SK-N-SH treated with all-trans-retinoic acid at 6 μM for 48 hours (cell line): ENCODE data around the gene KCNIP4.

Experiments
- ATAC-seq: fragments of 200-7000 bp; cut with Tn5 transposase; 3 replicates; pipeline ENCODE4 v1.9.1; 2020; ENCODE audit warnings: mild to moderate bottlenecking, moderate library complexity
- ARNTL ChIP-seq: fragments of 450-650 bp; formaldehyde crosslinking; IDR thresholded peaks from 2 replicates; pipeline ENCODE4 v1.5.0; 2020; ENCODE audit warnings: low read depth, mild to moderate bottlenecking, moderate library complexity, borderline replicate concordance
- BACH2 ChIP-seq: fragments of 250-450 bp; sonication (Bioruptor Pico); IDR thresholded peaks from 2 replicates; pipeline ENCODE4 v1.9.0; 2021; ENCODE audit warnings: mild to moderate bottlenecking, borderline replicate concordance
- CSDC2 ChIP-seq: fragments of 250-450 bp; sonication (Bioruptor Pico); IDR thresholded peaks from 2 replicates; pipeline ENCODE4 v1.5.0; 2020; ENCODE audit warnings: mild to moderate bottlenecking, moderate library complexity
- ESRRG ChIP-seq: fragments of 250-450 bp; sonication (Bioruptor Pico); IDR thresholded peaks from 2 replicates; pipeline ENCODE4 v1.6.1; 2021; ENCODE audit warnings: mild to moderate bottlenecking
- GLIS3 ChIP-seq: fragments of 250-450 bp; sonication (Bioruptor Pico); IDR thresholded peaks from 2 replicates; pipeline ENCODE4 v1.5.0; 2020; ENCODE audit warnings: mild to moderate bottlenecking, moderate library complexity
- ISL1 ChIP-seq: fragments of 250-450 bp; sonication (Bioruptor Pico); IDR thresholded peaks from 2 replicates; pipeline ENCODE4 v2.1.2; 2022; ENCODE audit warnings: mild to moderate bottlenecking, moderate library complexity
- OSR1 ChIP-seq: fragments of 250-450 bp; sonication (Bioruptor Pico); IDR thresholded peaks from 2 replicates; pipeline ENCODE4 v1.8.0; 2022; ENCODE audit warnings: moderate library complexity, mild to moderate bottlenecking, inconsistent platforms
- PPARA ChIP-seq: fragments of 250-450 bp; sonication (Bioruptor Pico); IDR thresholded peaks from 2 replicates; pipeline ENCODE4 v1.5.0; 2020; ENCODE audit warnings: mild to moderate bottlenecking, borderline replicate concordance
- RARB ChIP-seq: fragments of 250-450 bp; sonication (Bioruptor Pico); IDR thresholded peaks from 2 replicates; pipeline ENCODE4 v1.8.0; 2021; ENCODE audit warnings: mild to moderate bottlenecking, moderate library complexity
- SNAI2 ChIP-seq: fragments of 250-450 bp; sonication (Bioruptor Pico); IDR thresholded peaks from 2 replicates; pipeline ENCODE4 v1.5.0; 2020; ENCODE audit warnings: mild to moderate bottlenecking, moderate library complexity
- TCF4 ChIP-seq: fragments of 250-450 bp; sonication (Bioruptor Pico); IDR thresholded peaks from 2 replicates; pipeline ENCODE4 v1.8.0; 2021; ENCODE audit warnings: mild to moderate bottlenecking, moderate library complexity, borderline replicate concordance
- TOX ChIP-seq: fragments of 250-450 bp; sonication (Bioruptor Pico); IDR thresholded peaks from 2 replicates; pipeline ENCODE4 v1.8.0; 2021; ENCODE audit warnings: mild to moderate bottlenecking, moderate library complexity, borderline replicate concordance
- ZC3H10 ChIP-seq: fragments of 250-450 bp; sonication (Bioruptor Pico); IDR thresholded peaks from 2 replicates; pipeline ENCODE4 v1.5.1; 2021; ENCODE audit warnings: mild to moderate bottlenecking, moderate library complexity
- ZFP3 ChIP-seq: fragments of 250-450 bp; sonication (Bioruptor Pico); IDR thresholded peaks from 2 replicates; pipeline ENCODE4 v1.5.0; 2020; ENCODE audit warnings: mild to moderate bottlenecking, moderate library complexity
- ZFP30 ChIP-seq: fragments of 450-650 bp; formaldehyde crosslinking; IDR thresholded peaks from 2 replicates; pipeline ENCODE4 v1.5.0; 2022; ENCODE audit warnings: mild to moderate bottlenecking, moderate library complexity
- ZNF70 ChIP-seq: fragments of 450-650 bp; formaldehyde crosslinking; IDR thresholded peaks from 2 replicates; pipeline ENCODE4 v1.5.0; 2020; ENCODE audit warnings: mild to moderate bottlenecking, moderate library complexity
- ZNF8 ChIP-seq: fragments of 450-650 bp; formaldehyde crosslinking; IDR thresholded peaks from 2 replicates; pipeline ENCODE4 v1.5.0; 2020; ENCODE audit warnings: mild to moderate bottlenecking, moderate library complexity
- TF ChIP-seq, protein P1 (sequence below): fragments of 250-450 bp; sonication (Bioruptor Pico); IDR thresholded peaks from 2 replicates; pipeline ENCODE4 v1.5.1; 2021; ENCODE audit warnings: mild to moderate bottlenecking, moderate library complexity
- TF ChIP-seq, protein P2 (sequence below): fragments of 250-450 bp; sonication (Bioruptor Pico); IDR thresholded peaks from 2 replicates; pipeline ENCODE4 v1.5.0; 2020; ENCODE audit warnings: mild to moderate bottlenecking, moderate library complexity
- TF ChIP-seq, protein P3 (sequence below): fragments of 250-450 bp; sonication (Bioruptor Pico); IDR thresholded peaks from 2 replicates; pipeline ENCODE4 v1.8.0; 2020; ENCODE audit warnings: mild to moderate bottlenecking, moderate library complexity, borderline replicate concordance
- TF ChIP-seq, protein P4 (sequence below): fragments of 250-450 bp; sonication (Bioruptor Pico); IDR thresholded peaks from 2 replicates; pipeline ENCODE4 v1.5.1; 2020; ENCODE audit warnings: low read depth, mild to moderate bottlenecking, moderate library complexity

KCNIP4 gene

GRCh38 chr4:21901281-21901680, 47.3 kb downstream of the KCNIP4 start:
- no peak for ATAC-seq
- TF ChIP-seq OSR1 (CRISPR knock-in tag), result no peak
- no peak for TF ChIP-seq ESRRG (CRISPR knock-in tag)
- TF ChIP-seq ISL1, result no peak
- TF ChIP-seq ZNF70 (CRISPR knock-in tag), result no peak
- TF ChIP-seq GLIS3 (CRISPR knock-in tag), result no peak
- no peak for TF ChIP-seq TCF4
- TF ChIP-seq, protein P1, sequence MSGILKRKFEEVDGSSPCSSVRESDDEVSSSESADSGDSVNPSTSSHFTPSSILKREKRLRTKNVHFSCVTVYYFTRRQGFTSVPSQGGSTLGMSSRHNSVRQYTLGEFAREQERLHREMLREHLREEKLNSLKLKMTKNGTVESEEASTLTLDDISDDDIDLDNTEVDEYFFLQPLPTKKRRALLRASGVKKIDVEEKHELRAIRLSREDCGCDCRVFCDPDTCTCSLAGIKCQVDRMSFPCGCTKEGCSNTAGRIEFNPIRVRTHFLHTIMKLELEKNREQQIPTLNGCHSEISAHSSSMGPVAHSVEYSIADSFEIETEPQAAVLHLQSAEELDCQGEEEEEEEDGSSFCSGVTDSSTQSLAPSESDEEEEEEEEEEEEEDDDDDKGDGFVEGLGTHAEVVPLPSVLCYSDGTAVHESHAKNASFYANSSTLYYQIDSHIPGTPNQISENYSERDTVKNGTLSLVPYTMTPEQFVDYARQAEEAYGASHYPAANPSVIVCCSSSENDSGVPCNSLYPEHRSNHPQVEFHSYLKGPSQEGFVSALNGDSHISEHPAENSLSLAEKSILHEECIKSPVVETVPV (CRISPR knock-in tag), result no peak
- TF ChIP-seq TOX (CRISPR knock-in tag), result no peak
- no peak for TF ChIP-seq ZNF8 (CRISPR knock-in tag)
- TF ChIP-seq, all 23 proteins: peak for 0

GRCh38 chr4:21900211-21900610, 48.4 kb downstream of the KCNIP4 start:
- no peak for ATAC-seq
- no peak for TF ChIP-seq ZFP30
- no peak for TF ChIP-seq CSDC2 (CRISPR knock-in tag)
- TF ChIP-seq TCF4, result no peak
- no peak for TF ChIP-seq SNAI2 (CRISPR knock-in tag)
- TF ChIP-seq RARB (CRISPR knock-in tag), result no peak
- TF ChIP-seq ESRRG (CRISPR knock-in tag), result no peak
- no peak for TF ChIP-seq PPARA (CRISPR knock-in tag)
- no peak for TF ChIP-seq ZNF70 (CRISPR knock-in tag)
- no peak for TF ChIP-seq GLIS3 (CRISPR knock-in tag)
- TF ChIP-seq ISL1, result no peak
- TF ChIP-seq, protein P1 (CRISPR knock-in tag), result no peak
- TF ChIP-seq ZNF8 (CRISPR knock-in tag), result no peak
- TF ChIP-seq TOX (CRISPR knock-in tag), result no peak
- TF ChIP-seq, all 23 proteins: peak for 0

GRCh38 chr4:21898101-21898500, 50.5 kb downstream of the KCNIP4 start:
- TF ChIP-seq ISL1, result no peak
- TF ChIP-seq, protein P2, sequence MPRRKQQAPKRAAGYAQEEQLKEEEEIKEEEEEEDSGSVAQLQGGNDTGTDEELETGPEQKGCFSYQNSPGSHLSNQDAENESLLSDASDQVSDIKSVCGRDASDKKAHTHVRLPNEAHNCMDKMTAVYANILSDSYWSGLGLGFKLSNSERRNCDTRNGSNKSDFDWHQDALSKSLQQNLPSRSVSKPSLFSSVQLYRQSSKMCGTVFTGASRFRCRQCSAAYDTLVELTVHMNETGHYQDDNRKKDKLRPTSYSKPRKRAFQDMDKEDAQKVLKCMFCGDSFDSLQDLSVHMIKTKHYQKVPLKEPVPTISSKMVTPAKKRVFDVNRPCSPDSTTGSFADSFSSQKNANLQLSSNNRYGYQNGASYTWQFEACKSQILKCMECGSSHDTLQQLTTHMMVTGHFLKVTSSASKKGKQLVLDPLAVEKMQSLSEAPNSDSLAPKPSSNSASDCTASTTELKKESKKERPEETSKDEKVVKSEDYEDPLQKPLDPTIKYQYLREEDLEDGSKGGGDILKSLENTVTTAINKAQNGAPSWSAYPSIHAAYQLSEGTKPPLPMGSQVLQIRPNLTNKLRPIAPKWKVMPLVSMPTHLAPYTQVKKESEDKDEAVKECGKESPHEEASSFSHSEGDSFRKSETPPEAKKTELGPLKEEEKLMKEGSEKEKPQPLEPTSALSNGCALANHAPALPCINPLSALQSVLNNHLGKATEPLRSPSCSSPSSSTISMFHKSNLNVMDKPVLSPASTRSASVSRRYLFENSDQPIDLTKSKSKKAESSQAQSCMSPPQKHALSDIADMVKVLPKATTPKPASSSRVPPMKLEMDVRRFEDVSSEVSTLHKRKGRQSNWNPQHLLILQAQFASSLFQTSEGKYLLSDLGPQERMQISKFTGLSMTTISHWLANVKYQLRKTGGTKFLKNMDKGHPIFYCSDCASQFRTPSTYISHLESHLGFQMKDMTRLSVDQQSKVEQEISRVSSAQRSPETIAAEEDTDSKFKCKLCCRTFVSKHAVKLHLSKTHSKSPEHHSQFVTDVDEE (CRISPR knock-in tag), result no peak
- no peak for TF ChIP-seq TCF4
- TF ChIP-seq ZFP30, result no peak
- no peak for TF ChIP-seq RARB (CRISPR knock-in tag)
- TF ChIP-seq, protein P3, sequence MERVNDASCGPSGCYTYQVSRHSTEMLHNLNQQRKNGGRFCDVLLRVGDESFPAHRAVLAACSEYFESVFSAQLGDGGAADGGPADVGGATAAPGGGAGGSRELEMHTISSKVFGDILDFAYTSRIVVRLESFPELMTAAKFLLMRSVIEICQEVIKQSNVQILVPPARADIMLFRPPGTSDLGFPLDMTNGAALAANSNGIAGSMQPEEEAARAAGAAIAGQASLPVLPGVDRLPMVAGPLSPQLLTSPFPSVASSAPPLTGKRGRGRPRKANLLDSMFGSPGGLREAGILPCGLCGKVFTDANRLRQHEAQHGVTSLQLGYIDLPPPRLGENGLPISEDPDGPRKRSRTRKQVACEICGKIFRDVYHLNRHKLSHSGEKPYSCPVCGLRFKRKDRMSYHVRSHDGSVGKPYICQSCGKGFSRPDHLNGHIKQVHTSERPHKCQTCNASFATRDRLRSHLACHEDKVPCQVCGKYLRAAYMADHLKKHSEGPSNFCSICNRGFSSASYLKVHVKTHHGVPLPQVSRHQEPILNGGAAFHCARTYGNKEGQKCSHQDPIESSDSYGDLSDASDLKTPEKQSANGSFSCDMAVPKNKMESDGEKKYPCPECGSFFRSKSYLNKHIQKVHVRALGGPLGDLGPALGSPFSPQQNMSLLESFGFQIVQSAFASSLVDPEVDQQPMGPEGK (CRISPR knock-in tag), result no peak
- TF ChIP-seq, protein P4, sequence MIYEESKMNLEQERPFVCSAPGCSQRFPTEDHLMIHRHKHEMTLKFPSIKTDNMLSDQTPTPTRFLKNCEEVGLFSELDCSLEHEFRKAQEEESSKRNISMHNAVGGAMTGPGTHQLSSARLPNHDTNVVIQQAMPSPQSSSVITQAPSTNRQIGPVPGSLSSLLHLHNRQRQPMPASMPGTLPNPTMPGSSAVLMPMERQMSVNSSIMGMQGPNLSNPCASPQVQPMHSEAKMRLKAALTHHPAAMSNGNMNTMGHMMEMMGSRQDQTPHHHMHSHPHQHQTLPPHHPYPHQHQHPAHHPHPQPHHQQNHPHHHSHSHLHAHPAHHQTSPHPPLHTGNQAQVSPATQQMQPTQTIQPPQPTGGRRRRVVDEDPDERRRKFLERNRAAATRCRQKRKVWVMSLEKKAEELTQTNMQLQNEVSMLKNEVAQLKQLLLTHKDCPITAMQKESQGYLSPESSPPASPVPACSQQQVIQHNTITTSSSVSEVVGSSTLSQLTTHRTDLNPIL (CRISPR knock-in tag), result no peak
- TF ChIP-seq TOX (CRISPR knock-in tag), result no peak
- ATAC-seq, result no peak

DNA sequence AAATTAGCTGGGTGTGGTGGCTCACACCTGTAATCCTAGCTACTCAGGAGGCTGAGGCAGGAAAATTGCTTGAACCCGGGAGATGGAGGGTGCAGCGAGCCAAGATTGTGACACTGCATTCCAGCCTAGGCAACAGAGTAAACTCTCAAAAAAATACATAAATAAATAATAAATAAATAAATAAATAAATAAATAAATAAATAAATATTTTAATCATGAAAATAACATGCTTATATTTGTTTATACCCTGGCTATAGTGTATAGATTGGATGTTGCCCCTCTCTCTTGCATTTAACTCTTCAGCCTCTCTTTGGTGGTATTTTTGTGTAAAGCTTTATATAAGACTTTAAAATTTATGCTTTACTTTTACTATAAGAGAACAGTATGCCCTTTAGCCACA, 51.8 kb downstream of the KCNIP4 start:
- no peak for ATAC-seq
- TF ChIP-seq, protein P1 (CRISPR knock-in tag), result no peak
- TF ChIP-seq RARB (CRISPR knock-in tag) (no peak), TOX (CRISPR knock-in tag) (no peak), BACH2 (no peak), CSDC2 (CRISPR knock-in tag) (no peak), ARNTL (no peak), ZFP3 (CRISPR knock-in tag) (no peak), ZFP30 (no peak), PPARA (CRISPR knock-in tag) (no peak), ZC3H10 (no peak), ZNF70 (CRISPR knock-in tag) (no peak)
- TF ChIP-seq, protein P3 (CRISPR knock-in tag), result no peak
- TF ChIP-seq, protein P4 (CRISPR knock-in tag), result no peak
